GM23338 (cell line): ENCODE measurements around the gene MAD2L2.

Experiments
- CREB1 ChIP-seq: fragments of 250-450 bp; sonication (Bioruptor Pico); IDR thresholded peaks from 2 replicates; pipeline ENCODE4 v1.5.0; 2020; ENCODE audit warnings: low read depth, mild to moderate bottlenecking, moderate library complexity
- CTCF ChIP-seq, 2 experiments: fragments of 200-600 bp in 1 of 2; sonication (generic) in 1 of 2; conservative IDR thresholded peaks; 2 replicates each; pipeline versions ENCODE4 v1.5.1 to v1.6.1; 2016 to 2017; ENCODE audit warnings: antibody characterized with exemption in 2 of 2, low read depth in 2 of 2, mild to moderate bottlenecking in 2 of 2, moderate library complexity in 1 of 2
- ETS1 ChIP-seq: IDR thresholded peaks from 2 replicates; pipeline ENCODE4 v1.6.1; 2016; ENCODE audit warnings: antibody characterized with exemption
- EZH2 ChIP-seq: fragments of 200-600 bp; sonication (generic); IDR thresholded peaks from one replicate; pipeline ENCODE4 v1.8.0; 2017; ENCODE audit warnings: antibody characterized with exemption, mild to moderate bottlenecking, low read depth; ENCODE audit not compliant: unreplicated experiment
- EZH2phosphoT487 ChIP-seq: fragments of 200-600 bp; sonication (generic); IDR thresholded peaks from one replicate; pipeline ENCODE4 v1.8.1; 2018; ENCODE audit warnings: antibody characterized with exemption; ENCODE audit not compliant: unreplicated experiment
- JUNB ChIP-seq: IDR thresholded peaks from one replicate; pipeline ENCODE4 v1.6.1; 2016; ENCODE audit warnings: antibody characterized with exemption; ENCODE audit not compliant: unreplicated experiment
- NANOG ChIP-seq: IDR thresholded peaks from 2 replicates; pipeline ENCODE4 v1.6.1; 2016; ENCODE audit warnings: antibody characterized with exemption, borderline replicate concordance
- POLR2AphosphoS5 ChIP-seq: IDR thresholded peaks from 2 replicates; pipeline ENCODE4 v1.6.1; 2016; ENCODE audit warnings: antibody characterized with exemption, low read depth
- REST ChIP-seq: IDR thresholded peaks from one replicate; pipeline ENCODE4 v1.6.1; 2018; ENCODE audit warnings: antibody characterized with exemption; ENCODE audit not compliant: unreplicated experiment
- STAT1 ChIP-seq: IDR thresholded peaks from one replicate; pipeline ENCODE4 v1.6.1; 2016; ENCODE audit warnings: antibody characterized with exemption; ENCODE audit not compliant: unreplicated experiment
- ZNF114 ChIP-seq: fragments of 250-450 bp; sonication (Bioruptor Pico); IDR thresholded peaks from 2 replicates; pipeline ENCODE4 v1.5.0; 2020; ENCODE audit warnings: mild to moderate bottlenecking, moderate library complexity
- ZNF331 ChIP-seq: fragments of 250-450 bp; sonication (Bioruptor Pico); IDR thresholded peaks from 2 replicates; pipeline ENCODE4 v1.5.0; 2020; ENCODE audit warnings: low read depth, mild to moderate bottlenecking, moderate library complexity
- ZNF462 ChIP-seq: fragments of 250-450 bp; sonication (Bioruptor Pico); IDR thresholded peaks from 2 replicates; pipeline ENCODE4 v1.5.0; 2020; ENCODE audit warnings: mild to moderate bottlenecking, moderate library complexity

- no peak for TF ChIP-seq CTCF (conservative IDR thresholded peaks at IDR 0.05; ENCODE audit: low read depth in 2 of 2)
- TF ChIP-seq REST: no peak
- no peak for TF ChIP-seq CREB1 (CRISPR knock-in tag)
- TF ChIP-seq POLR2AphosphoS5: no peak
- TF ChIP-seq EZH2: no peak
- no peak for TF ChIP-seq EZH2phosphoT487
- TF ChIP-seq JUNB: no peak
- TF ChIP-seq STAT1: no peak
- TF ChIP-seq NANOG: no peak
- TF ChIP-seq ZNF462 (CRISPR knock-in tag): no peak
- no peak for TF ChIP-seq ETS1
- TF ChIP-seq ZNF331: no peak
- TF ChIP-seq ZNF114 (CRISPR knock-in tag): no peak
Measured at GRCh38 chr1:11704691-11705475, 23.9 kb upstream of the MAD2L2 start.
